A673 (cell line): Measurements from ENCODE around the gene SUFU. TPM values are rescaled to one million over a fixed set of nuclear protein-coding genes. Genes with fewer than 3 reads are reported as not detected.

Experiments
- BruUV-seq: library from RNA; stranded (reverse); fragments of 400-500 nt; replicated peaks from 2 replicates; lab custom pipeline; 2021; lab: Mats Ljungman, UMichigan
- CTCF ChIA-PET: fragments of 300-600 bp; sonication (Branson Sonifier 250); formaldehyde crosslinking; loops from one replicate; lab custom pipeline; 2022; ENCODE audit warnings: antibody characterized with exemption; lab: Charles Lee
- POLR2A ChIA-PET: fragments of 300-600 bp; sonication (Branson Sonifier 250); formaldehyde crosslinking; loops from one replicate; lab custom pipeline; 2022; ENCODE audit warnings: antibody characterized with exemption; ENCODE audit not compliant: low non-redundant PET; lab: Charles Lee
- DNase-seq: peaks from one replicate; pipeline ENCODE4 v3.0.0-alpha.2; 2015; ENCODE audit warnings: low spot score
- H3K27ac ChIP-seq: fragments of 200-600 bp; sonication (generic); 2 replicates; pipeline ENCODE4 v1.5.1; 2016; ENCODE audit warnings: mixed run types, low read depth, mild to moderate bottlenecking, mixed read lengths, antibody characterized with exemption, low read length; ENCODE audit not compliant: poor library complexity, severe bottlenecking
- H3K27me3 ChIP-seq: fragments of 200-600 bp; sonication (generic); replicated peaks from 2 replicates; pipeline ENCODE4 v1.6.1; 2017; ENCODE audit warnings: mixed run types, low read depth, mild to moderate bottlenecking, mixed read lengths, antibody characterized with exemption, low read length; ENCODE audit not compliant: insufficient read depth, poor library complexity
- H3K36me3 ChIP-seq: fragments of 200-600 bp; sonication (generic); 2 replicates; pipeline ENCODE4 v1.6.1; 2016; ENCODE audit warnings: mixed run types, mild to moderate bottlenecking, mixed read lengths, antibody characterized with exemption, low read length; ENCODE audit not compliant: insufficient read depth, poor library complexity, severe bottlenecking
- H3K4me1 ChIP-seq: fragments of 200-600 bp; sonication (generic); 2 replicates; pipeline ENCODE4 v1.6.1; 2017; ENCODE audit warnings: mixed run types, mild to moderate bottlenecking, mixed read lengths, antibody characterized with exemption, low read length; ENCODE audit not compliant: insufficient read depth, poor library complexity, severe bottlenecking
- H3K4me3 ChIP-seq: fragments of 200-600 bp; sonication (generic); 2 replicates; pipeline ENCODE4 v1.5.1; 2016; ENCODE audit warnings: low read depth, mixed run types, mild to moderate bottlenecking, mixed read lengths, low read length; ENCODE audit not compliant: poor library complexity, severe bottlenecking
- H3K9me3 ChIP-seq: fragments of 200-600 bp; sonication (generic); 2 replicates; pipeline ENCODE4 v1.6.1; 2016; ENCODE audit warnings: mixed run types, low read depth, mild to moderate bottlenecking, mixed read lengths, antibody characterized with exemption, low read length; ENCODE audit not compliant: poor library complexity, severe bottlenecking
- CTCF ChIP-seq: fragments of 300-800, 200-600 bp; sonication (generic); conservative IDR thresholded peaks from 2 replicates; pipeline ENCODE4 v1.5.1; 2017; ENCODE audit warnings: low read depth, mild to moderate bottlenecking, antibody characterized with exemption, low read length, moderate library complexity, mixed read lengths
- EZH2 ChIP-seq: fragments of 200-600 bp; sonication (generic); IDR thresholded peaks from 2 replicates; pipeline ENCODE4 v1.6.1; 2017; ENCODE audit warnings: borderline replicate concordance, low read depth, mild to moderate bottlenecking, mixed read lengths, antibody characterized with exemption, low read length; ENCODE audit not compliant: poor library complexity, severe bottlenecking
- intact Hi-C: fragments of 100-400 bp; cut with micrococcal nuclease; formaldehyde crosslinking; loops from one replicate; pipeline ENCODE4 v1.10.0; 2022; ENCODE audit not compliant: unreplicated experiment
- total RNA-seq: library from RNA; stranded (reverse); gene quantifications from 2 replicates; pipeline ENCODE4 v1.2.3, GENCODE V29; 2021

The SUFU gene
- total RNA-seq, 1 experiment from 2014 or later, result 20.5 TPM

GRCh38 chr10:102647443-102648268, 143.9 kb downstream of the SUFU start:
- no peaks in the 10 kb centered on the region for H3K27me3 ChIP-seq
- TF ChIP-seq CTCF, result no peak
- no peak for TF ChIP-seq EZH2
- DNase-seq, result no peak
- H3K27ac ChIP-seq, result peak overlapping the region; percentile 88
- no TSS peak for BruUV-seq
- CTCF ChIA-PET, result no interaction called here
- intact Hi-C loops, result loop anchor here (2.0 to 10.0 kb wide), 2 partner anchors 65 to 253 kb away; partner anchors contain the start of gene NFKB2
- H3K36me3 ChIP-seq, result no peaks in the 10 kb centered on the region
- H3K4me3 ChIP-seq, result no peak overlapping the region
- POLR2A ChIA-PET, result no interaction called here
- peaks cover 14% of the 10 kb centered on the region for H3K4me1 ChIP-seq
- no peaks in the 10 kb centered on the region for H3K9me3 ChIP-seq

GRCh38 chr10:102648269-102648888, 144.6 kb downstream of the SUFU start:
- no TSS peak for BruUV-seq
- no peak for TF ChIP-seq EZH2
- no peak for TF ChIP-seq CTCF
- intact Hi-C loops, result loop anchor here (10.0 kb wide), 1 partner anchor 254 kb away; the partner anchor contains the start of gene NFKB2
- ChIA-PET CTCF (no interaction called here), POLR2A (no interaction called here)
- Histone ChIP-seq H3K9me3 (no peaks in the 10 kb centered on the region), H3K36me3 (no peaks in the 10 kb centered on the region), H3K27ac (no peak overlapping the region), H3K4me3 (no peak overlapping the region), H3K4me1 (peaks cover 14% of the 10 kb centered on the region), H3K27me3 (no peaks in the 10 kb centered on the region)
- no peak for DNase-seq

GRCh38 chr10:102648889-102649796, 145.4 kb downstream of the SUFU start:
- peak overlapping the region; percentile 19 for H3K27ac ChIP-seq
- no peaks in the 10 kb centered on the region for H3K9me3 ChIP-seq
- H3K27me3 ChIP-seq, result no peaks in the 10 kb centered on the region
- H3K36me3 ChIP-seq, result no peaks in the 10 kb centered on the region
- no TSS peak for BruUV-seq
- CTCF ChIA-PET, result no interaction called here
- intact Hi-C loops, result loop anchor here (10.0 kb wide), 1 partner anchor 254 kb away; the partner anchor contains the start of gene NFKB2
- POLR2A ChIA-PET, result no interaction called here
- DNase-seq, result no peak
- TF ChIP-seq EZH2 (no peak), CTCF (no peak)
- H3K4me3 ChIP-seq, result no peak overlapping the region
- H3K4me1 ChIP-seq, result peaks cover 14% of the 10 kb centered on the region
